GM19238 (cell line): ENCODE measurements around the gene CBX4.

Source experiments
- DNase-seq: peaks from one replicate; pipeline ENCODE4 v3.0.0; 2011; ENCODE audit warnings: low spot score; ENCODE audit not compliant: insufficient read length

Gene CBX4

DNA sequence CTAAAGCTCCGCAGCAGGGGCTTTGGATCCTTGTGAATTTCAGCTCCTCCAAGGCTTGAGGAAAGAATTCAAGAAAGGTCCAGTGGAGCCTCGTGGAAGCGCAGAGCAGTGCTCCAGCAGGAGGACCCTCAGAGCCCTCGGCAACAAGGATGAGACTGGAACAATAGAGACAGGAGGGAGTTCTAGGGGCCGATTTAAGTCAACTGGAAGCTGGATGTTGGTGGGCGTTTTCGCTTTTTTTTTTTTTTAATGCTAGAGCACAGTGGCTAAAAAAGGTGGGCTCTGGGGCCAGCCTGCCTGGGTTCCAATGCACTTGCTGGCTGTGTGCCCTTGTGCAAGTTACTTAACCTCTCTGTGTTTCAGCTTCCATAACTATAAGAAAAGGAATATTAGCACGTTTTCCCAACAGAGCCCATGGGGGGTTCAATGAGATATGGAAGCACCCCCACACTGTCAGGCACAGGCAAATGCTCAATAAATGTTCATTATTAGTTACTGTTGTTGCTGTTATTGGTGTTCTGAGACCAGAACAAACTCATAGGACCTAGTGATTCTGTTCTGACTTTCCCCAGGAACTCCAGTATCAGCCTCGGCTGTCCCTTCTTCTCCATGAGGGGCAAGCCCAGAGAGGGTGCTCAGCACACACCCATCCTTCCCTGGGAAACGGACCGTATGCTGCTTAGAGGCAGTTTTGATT lies 37.1 kb downstream of the CBX4 start:
- DNase-seq, result no peak

DNA sequence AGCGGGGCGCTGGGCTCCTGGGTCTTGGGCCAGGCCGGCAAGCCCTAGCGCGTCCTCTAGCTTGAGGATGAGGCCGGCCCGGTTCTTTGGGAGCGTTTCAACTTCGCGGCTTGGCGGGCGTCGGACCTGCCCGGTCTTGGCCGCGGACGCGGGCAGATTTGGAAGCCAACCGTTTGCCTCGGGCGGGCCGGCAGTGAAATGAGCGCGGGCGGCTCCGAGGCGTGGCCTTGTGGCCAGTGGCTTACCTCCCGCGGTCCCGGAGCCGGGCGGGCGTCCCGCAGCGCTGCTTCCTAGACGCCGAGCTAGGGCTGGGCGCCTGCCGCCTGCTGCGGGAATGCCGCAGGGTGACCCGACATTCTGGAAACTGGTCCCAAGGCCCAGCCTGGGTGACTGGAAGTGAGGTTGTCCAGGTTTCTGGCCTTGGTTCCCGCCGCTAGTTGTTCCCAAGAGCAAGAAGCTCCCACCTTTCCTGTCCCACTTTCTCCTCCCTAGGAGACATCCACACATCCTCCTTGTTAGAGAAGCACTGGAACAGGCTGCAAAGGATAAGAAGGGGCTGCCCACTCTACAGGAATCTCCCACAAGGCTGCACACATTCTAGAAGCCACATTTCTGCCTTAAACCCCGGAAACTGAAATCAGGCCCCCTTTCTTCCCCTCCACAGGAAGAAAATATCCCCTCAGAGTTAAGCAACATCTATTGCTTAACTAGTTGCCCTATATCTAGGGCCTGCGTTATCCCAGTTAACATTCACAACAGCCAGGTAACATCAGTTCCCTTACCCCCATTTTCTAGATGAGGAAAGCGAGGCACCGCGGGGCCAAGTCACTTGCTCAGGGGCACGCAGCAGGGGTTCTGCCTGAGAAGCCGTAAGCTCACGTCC lies 37.8 kb downstream of the CBX4 start:
- DNase-seq, result no peak

DNA sequence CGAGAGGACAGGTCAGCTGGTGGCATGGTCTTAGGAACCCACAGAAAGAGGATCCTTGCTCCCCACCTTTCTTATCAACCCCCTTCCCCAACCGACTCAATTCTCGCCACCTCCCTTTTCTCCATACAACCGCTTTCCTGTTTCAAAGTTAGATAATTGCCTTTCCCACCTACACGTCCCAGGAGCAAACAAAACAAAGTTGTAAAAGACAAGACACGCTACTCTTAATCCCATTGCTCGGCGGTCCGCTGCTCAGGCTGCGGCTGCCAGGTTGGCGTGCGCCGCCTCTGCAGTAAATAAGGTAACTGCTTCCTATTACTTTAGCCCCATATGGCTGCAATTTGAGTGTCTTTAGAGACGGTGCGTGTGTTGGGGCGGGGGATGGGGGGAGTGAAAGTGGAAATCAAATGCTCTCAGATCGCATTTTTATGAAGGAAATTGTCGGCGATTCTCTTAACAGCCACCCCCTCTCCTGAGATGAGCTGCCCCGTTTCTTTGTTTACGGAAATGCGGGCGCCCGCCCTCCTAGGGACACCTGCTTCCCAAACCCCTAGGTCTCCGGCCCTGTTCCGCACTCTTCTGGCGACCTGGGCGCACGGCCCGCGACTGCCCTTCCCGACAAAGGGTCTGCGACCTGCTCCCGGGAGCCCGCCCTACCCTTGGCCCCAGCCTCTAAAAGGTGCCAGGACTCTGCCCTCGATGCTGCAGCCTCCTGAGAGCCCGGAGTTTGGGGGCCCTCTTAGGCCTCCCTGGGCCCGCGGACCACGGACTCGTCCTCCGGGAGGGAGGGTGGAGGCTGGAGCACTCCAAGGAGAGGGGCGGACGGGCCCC lies 38.7 kb downstream of the CBX4 start:
- no peak for DNase-seq

DNA sequence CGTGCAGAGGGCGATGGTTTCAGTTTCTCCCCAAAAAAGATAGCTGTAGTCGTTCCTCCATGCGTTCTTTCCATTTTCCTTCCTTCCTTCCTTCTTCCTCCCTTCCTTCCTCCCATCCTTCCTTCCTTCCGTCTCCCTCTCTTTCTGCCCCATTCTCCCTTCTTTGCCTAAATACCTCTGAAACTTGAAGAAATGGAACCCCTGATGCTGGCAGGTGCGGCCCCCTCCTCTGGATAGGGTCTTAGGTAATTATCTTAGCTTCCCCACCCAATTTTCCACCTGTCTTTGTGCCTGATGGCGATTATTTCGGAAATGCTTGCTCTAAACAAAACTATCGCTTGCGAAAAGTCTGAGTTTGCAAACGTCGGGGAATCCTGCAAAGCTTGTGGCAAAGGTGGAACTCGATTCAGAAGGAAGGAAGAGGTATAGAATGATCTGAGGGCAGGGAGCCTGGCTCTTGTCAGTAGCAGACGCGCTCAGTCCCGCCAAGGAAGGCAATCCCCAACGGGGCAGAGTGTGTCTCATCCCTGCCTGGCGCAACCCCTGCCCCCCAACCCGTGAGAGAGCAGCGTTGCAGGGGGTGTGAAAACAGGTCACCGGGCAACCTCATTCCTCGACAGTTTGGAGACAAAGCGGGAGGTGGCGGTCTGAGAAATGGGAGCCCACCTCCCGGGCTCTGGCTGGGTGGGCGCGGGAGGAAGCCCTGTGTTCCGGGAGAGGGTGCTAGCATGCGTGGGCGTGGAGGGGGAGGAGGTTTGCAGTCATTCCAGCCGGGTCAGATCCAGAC lies 39.5 kb downstream of the CBX4 start:
- no peak for DNase-seq

DNA sequence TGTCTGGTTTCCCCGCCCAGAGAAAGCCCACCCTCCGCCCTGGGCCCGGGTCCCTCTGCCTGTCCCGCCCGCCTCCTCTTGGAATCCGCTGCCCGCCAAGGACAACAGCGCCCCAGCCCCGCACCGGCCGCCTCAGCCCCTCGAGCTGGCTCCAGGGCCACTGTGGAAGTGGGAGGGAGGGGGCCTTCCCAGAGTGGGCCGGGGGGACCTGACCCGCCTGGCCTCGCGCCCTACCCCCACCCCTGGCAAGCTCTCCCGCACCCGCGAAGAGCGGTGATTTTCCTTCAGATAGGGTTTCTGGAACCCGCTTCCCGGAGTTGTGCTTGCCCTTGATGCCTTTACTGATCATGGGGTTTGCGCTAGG lies 40.1 kb downstream of the CBX4 start:
- DNase-seq, result no peak

DNA sequence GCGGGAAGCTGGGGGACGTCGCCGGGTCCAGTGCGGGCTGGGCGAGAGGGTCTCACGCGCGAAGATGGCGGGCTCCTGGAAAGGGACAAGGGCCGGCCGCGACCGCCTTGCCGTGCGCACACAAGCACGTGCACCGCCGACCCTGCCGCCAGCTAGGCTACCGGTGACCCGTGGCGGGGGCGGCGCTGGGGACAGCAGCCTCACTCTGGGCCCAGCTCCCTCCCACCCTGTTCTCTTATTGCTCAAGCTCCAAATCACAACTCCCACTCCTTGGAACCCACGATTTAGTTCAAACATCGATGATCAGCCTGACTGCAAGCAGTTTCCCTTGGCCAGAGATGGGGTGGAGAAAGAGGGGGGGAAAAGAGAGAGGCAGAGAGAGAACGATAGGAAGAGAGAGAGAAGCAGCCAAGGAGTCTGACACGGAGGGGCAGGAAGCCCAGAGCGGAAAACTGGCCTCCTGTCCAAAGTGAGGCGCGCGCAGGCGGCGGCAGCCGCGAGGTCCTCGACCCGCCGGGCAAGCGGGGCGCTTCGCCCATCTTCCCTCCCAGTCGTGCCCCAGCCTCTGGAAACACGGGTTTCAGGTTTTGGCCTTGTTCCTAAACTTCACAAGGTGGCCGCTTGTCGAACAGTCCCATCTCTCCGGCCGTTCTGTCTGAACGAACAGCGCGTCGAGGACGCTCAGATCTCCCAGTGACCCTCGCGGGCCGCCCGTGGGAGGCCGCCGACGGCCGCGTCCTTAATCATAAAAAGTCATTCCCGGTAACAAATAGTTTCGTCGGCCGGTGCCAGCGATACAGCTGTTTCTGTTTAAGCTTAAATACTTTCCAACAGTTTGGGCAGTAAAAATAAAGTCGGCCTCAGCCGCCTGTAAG lies 40.7 kb downstream of the CBX4 start:
- DNase-seq, result no peak

DNA sequence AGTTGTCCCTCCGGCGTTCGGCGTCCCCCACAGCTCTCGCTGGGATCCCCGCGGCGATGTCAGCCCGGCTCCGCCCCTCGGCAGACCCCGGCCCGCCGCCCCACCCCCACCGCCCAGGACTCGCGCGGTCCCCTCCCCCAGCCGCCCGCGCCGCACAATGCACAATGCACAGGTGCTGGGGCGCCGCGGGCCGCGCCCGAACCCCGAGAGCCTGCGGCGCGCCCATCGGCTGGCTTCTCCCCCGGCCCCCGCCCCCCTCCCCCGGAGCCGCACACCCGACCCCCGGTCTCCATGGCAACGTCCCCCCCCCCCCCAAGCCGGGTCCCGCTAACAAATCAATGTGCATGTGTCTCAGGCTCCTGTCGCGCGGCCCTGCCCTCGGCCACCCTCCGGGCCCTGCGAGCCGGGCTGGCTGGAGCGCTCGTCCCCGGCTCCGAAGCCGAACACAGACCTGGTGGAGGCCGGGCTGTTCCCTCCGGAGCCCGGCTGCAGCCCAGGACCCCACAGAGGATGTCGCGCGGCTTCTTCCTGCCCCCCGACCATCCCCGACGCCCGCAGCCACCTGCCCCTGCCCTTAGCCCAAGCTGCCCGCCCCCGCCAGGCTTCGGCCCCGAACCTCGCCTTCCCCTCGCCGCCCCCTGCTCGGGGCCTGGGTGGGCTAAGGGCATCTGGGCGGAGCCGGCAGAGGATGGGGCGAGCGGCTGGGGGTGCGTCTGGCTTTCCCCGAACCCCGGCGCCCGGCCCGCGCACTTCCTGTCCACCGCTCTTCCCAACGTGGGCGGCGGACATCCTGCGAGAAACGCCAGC lies 41.5 kb downstream of the CBX4 start:
- no peak for DNase-seq

DNA sequence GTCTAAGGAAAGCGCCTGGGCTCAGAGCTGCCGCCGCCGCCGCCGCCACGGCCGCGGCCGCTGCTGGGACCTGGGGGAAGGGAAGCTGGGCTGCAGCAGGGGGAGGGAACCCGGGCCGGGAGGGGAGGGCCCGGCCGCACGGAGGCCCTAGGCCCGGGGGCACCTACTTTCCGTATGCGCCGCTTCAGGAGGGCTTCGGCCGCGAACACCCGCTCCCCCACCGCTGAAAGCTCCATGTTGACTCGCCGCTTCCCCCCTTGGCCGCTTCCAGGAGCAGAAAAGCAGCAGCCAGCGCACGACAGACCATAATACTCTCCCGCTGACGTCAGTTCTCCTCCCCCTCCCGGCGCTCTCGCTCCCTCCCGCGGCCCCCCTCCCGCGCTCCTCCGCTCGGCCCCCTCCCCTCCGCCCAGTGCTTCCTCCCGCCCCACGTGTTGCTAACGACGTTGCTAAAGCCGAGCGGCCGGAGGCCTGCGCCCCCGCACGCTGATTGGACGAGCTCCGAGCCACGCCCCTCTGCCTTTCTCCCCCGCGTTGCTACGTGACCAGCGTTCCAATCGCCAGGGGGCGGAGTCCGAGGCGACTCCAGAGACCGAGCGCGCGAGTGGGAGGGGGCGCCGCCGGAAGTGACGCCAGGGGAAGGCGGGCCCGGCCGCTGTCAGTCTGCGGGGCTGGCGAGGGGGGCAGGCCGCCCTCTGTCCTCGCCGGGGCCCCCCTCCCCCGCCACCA lies 42.3 kb downstream of the CBX4 start, which contains the start of gene CBX8:
CBX8 (minus strand) TSS at position 315 of the 729 bp plus-strand sequence; CDS start at position 236, 79 bp downstream.
- DNase-seq, result peak; percentile 100

DNA sequence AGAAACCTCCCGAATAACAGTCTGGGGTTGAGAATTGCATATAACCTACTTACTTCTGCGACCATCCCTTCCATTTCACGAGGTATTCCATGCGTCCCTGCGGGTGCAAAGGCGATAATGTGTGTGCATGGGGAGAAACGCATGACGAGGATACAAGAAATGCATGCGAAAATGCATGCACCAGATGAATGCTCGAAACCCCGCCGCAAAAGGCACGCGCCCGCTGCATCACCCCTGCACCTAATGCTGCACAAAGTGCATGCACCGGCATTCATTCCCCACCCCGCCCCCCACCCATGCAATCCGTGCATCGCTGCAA lies 42.8 kb downstream of the CBX4 start:
- DNase-seq, result no peak

DNA sequence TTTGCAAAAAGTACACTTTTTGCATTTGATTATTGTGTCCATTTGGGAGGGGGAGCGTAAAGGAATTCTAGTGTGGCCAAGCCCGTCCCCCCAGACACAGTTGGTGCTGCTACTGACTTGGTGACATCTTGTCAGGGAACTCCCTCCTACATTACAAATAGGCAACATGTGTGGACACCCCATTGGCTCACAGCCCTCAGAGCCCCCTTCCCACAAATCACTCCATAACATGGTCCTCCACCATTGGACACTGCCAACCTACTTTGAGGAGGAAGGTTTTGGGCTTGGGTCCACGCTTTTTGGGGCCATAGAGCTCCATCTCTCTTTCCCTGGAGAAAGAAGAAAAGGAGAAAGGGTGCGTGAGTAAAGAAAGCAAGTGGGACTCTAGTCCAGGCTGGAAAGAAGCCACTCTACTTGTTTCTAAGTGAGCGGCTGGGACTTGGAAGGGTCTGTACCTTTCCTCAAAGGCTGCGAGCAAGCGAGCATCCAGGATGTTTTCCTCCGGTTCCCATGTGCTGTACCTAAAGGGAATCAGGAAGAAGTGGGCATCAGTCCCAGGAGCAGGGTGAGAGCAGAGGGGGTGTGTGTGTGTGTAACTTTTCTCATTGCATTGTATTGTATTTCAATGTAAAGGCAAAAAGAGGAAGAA lies 43.3 kb downstream of the CBX4 start:
- DNase-seq, result no peak

DNA sequence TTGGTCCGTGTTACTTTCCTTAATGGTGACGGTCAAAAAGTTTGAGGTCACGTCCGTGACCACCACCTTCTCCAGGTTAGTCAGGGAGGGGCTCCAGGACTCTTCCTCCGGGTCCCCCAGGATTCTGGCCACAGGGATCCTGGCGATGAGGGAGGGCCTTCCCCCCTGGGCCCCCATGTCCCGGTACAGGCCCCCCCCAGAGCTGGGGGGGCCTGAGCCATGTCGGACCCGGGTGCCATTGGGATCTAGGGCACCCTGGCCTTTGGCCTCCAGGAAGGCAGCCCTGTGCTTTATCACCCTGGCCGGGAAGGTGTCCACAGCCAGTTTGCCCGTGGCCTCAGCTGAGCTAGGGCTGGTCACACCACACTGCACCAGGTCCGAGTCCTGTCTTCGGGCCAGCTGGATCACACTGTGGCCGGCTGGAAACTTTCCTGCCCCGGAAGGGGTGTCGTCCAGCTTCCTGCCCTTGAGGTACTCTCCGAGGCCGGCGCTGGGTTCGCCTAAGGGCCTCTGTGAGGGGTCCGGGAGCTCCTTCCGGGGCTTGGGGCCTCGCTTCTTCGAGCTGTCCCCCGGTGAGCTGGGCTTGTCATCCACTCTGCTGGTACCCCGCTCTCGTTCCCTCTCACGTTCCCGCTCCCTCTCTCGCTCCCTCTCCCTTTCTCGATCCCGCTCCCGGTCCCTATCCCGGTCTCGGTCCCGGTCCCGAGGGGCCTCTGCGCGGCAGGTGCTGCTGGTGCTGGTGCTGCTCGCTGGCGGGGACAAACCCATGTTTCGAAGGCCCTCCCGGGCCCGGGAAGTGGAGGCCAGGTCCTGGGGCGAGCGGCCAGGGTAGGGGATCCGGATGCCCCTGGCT lies 44.4 kb downstream of the CBX4 start:
- DNase-seq, result no peak

DNA sequence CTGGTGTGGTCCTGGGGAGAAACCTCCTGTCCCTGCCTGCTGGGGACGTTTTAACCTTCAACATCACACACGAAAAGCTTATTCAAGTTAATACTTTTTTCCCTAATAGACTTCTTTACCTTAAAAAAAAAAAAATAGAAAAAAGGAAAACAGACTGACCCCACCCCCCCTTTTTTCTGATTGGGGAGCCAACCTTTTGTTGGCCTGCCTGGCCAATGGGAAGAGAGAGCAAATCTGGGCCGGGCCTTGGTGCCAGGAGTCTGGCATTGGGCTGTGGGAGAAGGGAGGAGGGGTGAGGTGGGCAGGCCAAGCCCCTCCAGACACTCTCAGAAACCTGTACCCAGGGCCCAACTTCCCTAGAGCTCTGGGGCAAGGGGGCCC lies 45.3 kb downstream of the CBX4 start:
- DNase-seq, result no peak

DNA sequence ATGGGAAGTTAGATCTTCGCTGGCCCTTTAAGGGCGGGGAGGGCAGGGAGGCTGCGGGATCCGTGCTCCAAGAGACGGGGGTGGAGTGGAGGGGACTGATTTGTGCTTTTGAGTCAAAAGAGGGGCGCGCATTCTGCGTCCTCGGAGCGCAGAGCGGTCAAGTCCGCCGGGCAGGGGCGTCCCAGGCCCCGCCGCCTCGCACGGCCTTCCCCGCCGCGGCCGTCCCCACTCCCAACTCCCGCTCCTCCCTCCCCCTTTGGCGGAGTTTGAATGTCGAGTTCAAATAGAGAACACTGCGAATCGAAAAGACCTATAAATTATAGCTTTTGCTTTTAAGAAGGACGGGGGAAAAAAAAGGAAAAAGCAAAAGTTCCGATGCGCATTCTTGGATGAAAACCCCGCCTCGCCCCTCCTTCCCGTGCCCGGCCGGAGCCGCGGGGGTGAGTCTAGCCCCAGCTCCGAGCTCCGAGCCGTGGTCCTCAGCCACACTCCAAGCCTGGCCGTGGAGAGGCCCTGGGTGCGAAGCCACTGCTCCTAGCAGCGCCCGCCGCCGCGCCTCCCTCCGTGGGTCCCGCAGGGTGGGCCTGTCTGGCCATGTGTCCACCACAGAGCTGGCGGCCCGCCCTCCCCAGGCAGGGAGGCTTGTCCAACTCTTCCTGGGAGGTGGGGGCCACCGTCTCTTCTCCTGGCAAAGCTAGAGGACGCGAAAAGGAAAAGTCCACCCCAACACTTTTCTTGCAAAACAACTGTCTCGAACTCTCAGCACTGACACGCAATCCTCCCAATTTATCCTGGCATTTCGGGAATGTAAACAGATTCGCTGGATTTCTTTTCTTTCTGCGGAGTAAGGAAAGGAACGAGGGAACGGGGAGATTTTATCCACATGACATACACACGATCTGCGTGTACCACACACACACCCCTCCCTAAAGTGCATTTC lies 46.0 kb downstream of the CBX4 start:
- no peak for DNase-seq

DNA sequence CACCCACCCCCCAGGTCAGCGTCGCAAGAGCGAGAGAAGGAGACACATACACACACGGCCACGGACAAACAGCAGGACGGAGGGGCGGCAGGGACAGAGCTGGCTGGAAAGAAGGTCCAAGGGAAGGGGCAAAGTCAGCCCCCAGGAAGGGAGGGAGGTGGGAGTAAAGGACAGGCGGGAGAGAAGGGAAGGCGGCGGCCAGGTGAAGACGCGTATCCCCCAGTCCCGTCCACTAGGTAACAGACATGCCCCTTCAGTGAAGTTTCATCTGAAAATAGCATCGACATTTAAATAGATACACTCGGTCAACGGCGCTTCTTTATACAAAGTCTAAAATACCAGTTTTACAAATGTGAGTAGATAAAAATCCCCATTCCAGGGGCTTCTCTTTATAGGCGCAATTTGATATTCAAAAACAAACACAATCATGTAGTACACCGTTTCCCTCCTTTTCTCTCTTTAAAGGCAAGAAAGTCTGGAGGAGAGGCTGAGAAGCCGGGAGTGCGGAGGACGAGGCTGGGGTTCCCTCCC lies 46.8 kb downstream of the CBX4 start:
- no peak for DNase-seq

DNA sequence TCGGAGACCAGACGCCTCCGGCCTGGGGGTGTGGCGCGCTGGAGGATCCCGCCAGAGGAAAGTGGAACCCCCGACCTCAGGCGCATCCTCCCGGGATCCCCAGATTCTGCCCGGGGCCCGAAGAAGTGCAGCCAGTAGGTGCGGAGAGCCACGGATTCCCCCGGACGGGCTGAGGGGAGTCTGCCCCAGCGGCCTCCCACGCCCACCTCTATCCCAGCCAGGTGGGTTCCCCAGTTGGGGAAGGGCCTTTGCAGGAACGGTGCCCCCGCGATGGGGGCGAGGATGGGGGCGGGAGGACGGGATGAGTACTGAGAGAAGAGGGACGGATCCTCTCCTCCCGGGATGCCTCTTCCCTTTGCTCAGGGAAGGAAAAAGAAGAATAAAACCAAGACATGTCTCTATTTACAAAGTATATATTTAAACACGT lies 47.5 kb downstream of the CBX4 start:
- DNase-seq, result no peak
